Tracheal epithelial cell (primary cell): Measurements from ENCODE around the gene ANKS1B. TPM values are rescaled to one million over a fixed set of nuclear protein-coding genes. Genes with fewer than 3 reads are reported as not detected.

Experiments
- total RNA-seq: library from RNA; depleted of rRNA; stranded (reverse); fragments of >200 nt; gene quantifications from 2 replicates; pipeline ENCODE4 v1.2.1, GENCODE V29; 2014

ANKS1B gene
- 0.48 TPM in 1 of 2 replicates, not detected in the other for total RNA-seq

DNA sequence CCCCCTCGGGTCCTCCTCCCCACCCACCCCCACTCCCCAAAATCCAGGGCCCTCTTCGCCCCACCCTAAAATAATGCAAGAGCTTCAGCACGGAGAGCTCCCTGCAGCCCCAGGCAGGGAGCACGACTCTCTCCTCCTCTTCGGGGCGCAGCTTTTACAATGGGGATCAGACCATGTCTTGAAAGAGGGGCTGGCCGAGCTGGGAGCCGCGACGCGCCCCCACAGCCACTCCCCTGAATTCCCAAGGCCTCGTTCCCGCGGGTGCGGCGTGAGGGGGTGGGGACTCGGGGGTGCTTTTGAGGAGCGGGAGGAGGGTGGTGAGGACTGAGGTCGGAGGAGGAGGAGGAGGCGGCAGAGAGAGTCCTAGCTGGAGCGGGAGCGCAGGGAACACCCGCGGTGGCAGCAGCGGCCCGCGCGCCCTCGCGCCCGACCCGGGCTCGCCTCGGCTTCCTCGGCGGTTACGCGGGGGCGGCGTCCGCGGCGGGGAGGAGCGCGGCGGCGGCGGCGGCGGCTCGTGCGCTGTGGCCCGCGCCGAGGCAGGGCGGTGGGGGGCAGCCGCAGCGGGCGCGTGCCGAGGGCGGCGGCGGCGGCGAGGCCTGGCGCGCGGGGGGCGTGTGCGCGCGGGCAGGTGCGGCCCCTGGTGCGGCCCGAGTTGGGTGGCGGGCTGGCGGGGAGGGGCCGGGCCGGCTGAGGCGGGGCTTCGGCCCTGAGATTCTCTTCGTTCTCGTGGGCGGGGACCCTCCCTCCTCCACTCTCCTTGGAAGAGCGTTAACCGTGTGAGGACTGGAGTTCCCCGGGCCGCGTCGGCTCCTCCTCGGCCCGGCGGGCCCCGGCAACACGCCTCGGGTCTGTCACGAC is at the start of gene ANKS1B:
TSS of gene ANKS1B (minus strand) at position 666 of the 858 bp plus-strand sequence. CDS start 699 bp downstream, outside the sequence.

DNA sequence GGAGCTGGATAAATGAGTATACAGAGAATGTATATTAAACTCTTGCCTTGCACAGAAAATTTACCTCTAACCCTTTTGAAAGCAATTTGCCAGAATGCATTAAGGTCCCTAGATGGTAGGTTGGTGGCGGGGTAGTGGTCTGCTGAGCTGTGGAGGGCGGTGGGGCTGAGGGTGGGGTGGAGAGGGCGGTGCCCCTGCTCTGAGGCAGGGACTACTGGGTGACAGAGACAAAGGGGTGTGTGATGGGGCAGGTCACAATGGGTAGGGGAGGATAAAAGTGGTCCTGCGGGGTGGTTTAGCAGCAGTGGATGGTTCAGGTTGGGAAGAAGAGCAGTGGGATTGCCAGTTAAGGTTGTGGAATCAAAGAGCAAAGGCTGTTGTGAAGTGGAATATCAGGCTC is 337.3 kb downstream of the ANKS1B start, which contains the start of gene GARIN6:
TSS of gene GARIN6 (plus strand) at position 301 of the 400 bp plus-strand sequence. CDS start 422 bp downstream, outside the sequence.

Other genes starting within 250 kb of the ANKS1B start
- gene BLTP3B, start 157.9 kb upstream of the ANKS1B start, total RNA-seq, result 14.0 and 16.8 TPM in 2 replicates
- gene ACTR6, start 215.9 kb upstream of the ANKS1B start, total RNA-seq, result 14.5 and 24.1 TPM in 2 replicates